ENCODE results near the gene TCF20.

Gene TCF20

DNA sequence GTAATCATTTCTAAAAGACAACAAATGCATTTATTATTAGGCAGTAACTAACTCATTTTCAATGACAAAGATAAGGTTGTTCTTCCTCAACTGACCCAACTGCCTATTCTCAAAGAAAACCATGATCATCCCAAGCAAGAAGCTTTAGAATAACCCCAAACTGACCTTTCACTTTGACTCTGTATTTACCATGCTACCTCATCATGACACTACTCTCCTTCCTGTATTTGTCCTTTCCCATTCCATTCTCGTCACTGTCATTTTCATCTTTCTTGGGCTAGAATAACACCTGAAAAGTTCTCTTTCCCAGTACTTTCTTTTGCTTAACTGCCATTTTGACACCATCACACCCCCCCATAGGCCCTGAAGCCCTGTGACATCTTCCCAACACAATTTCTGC lies 48.3 kb downstream of the TCF20 start:
- no peak overlapping the region for H3K4me3 ChIP-seq (ENCODE audit: low read depth, low read length)
- no peak for DNase-seq (ENCODE audit: low read depth, low spot score)
- TF ChIP-seq, protein P1, sequence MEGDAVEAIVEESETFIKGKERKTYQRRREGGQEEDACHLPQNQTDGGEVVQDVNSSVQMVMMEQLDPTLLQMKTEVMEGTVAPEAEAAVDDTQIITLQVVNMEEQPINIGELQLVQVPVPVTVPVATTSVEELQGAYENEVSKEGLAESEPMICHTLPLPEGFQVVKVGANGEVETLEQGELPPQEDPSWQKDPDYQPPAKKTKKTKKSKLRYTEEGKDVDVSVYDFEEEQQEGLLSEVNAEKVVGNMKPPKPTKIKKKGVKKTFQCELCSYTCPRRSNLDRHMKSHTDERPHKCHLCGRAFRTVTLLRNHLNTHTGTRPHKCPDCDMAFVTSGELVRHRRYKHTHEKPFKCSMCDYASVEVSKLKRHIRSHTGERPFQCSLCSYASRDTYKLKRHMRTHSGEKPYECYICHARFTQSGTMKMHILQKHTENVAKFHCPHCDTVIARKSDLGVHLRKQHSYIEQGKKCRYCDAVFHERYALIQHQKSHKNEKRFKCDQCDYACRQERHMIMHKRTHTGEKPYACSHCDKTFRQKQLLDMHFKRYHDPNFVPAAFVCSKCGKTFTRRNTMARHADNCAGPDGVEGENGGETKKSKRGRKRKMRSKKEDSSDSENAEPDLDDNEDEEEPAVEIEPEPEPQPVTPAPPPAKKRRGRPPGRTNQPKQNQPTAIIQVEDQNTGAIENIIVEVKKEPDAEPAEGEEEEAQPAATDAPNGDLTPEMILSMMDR (IDR thresholded peaks at IDR 0.05; ENCODE audit: low read depth, low read length): no peak
- in situ Hi-C loops (cut with HindIII; ENCODE audit: low sequenced_read_pairs): no loop called here
